HG02571 (cell line): ENCODE data around the gene BICRA.
A peak's percentile ranks its signal among the peaks of the same experiment; 100 is the strongest.

Experiments
- ATAC-seq: cut with Tn5 transposase; IDR thresholded peaks from one replicate; pipeline ENCODE4 v1.9.1; 2021; ENCODE audit warnings: mild to moderate bottlenecking, moderate library complexity; ENCODE audit not compliant: unreplicated experiment

BICRA gene

DNA sequence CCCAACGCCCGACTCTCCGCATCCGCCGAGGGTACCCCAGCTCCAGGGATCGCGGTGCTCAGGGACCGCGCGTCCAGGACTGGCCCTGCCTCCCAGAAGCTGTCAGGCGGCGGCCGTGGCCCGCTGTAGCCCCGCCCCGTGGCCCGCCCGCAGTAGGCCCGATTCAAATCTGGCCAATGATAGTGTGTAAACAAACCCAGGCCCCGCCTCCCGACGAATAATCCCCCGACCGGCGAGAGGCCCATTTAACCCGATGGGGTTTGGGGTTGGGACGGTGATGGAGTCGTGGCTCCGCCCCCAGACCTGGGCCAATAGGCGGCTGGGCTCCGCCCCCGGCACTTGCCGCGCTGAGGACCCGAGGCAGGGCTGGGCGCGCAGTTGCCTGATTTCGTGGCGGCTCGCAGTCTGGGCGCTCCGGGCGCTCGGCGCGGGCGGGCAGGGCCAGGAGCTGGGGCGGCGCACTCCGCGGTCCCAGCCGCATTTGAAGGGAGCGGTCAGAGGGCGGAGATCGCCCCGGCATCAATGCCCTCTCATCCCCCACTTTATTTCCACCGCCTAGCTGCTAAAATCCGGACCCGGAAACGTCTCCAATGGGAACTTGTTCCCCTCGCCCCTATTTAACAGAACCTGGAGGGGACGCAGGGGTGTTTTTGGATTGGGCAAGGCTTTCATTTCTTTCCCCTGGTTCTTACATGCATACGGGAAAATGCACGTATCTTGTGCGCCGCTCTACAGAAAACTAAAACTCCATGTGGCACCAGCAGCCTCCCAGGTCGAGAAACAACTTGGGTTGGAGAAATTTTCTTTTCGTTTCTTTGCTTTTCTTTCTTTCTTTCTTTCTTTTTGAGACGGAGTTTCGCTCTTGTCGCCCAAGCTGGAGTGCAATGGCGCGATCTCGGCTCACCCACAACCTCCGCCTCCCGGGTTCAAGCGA lies 8.4 kb upstream of the BICRA start:
- ATAC-seq, result peak; percentile 92

DNA sequence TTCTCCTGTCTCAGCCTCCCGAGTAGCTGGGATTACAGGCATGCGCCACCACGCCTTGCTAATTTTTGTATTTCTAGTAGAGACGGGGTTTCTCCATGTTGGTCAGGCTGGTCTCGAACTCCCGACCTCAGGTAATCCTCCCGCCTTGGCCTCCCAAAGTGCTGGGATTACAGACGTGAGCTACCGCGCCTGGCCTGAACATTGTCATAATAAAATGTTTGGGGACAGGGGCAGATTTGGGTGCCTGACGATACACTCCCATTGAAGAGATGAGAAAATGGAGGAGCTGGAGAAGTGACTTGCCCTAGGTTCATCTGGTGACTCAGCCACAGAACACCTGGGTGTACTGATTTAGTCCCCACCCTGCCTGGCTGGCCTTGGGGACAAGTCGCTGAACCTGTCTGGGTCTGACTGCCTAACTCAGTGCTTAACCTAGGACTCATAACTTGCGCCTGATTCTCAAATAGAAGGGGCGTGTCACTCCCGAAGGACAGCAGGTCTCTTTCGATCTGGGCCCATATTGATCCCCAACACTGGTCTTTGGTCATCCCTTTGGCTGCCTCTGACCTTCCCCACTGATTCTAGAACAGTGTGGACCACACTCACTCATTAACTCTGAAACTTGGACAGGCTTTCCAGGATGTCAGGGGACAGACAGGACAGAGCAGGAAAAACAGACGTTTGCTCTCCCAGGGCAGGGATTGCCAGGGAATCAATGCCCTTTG lies 7.6 kb upstream of the BICRA start:
- no peak for ATAC-seq

DNA sequence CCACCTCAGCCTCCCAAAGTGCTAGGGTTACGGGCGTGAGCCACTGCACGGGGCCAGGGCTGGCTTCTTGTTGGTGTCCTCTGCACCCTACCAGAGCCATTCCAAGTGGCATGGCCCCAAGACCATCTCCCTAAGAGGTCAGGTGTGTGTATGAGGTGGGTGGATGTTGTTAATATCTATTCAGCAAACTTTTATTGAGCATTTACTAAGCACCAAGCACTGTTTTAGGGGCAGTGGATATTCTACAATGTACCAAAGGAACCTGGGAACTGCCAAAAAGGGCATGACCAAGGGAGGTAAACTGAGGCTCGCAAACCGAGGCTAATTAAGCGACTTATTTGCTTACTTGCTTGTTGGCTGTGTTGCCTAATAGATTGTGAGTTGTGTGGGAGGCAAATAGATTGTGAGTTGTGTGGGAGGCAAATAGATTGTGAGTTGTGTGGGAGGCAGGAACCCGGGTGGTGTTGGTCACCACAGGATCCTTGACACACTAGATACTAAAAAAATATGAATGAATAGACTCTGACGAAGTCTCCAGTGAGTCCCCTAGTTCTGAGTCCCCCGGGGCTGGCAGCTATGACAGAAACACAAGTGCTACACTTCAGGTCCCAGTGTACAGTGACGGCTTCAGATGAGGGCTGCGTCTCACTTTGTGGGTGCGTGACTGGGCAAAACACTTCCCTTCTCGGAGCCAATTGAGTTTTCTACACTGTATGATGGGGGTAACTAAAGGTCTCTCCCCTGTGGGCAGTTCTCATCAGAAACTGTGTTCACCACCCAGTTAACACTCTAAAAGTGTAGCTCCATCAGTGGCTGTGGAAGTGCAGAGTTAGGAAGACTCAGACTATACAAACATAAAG lies 5.0 kb upstream of the BICRA start:
- ATAC-seq, result no peak

DNA sequence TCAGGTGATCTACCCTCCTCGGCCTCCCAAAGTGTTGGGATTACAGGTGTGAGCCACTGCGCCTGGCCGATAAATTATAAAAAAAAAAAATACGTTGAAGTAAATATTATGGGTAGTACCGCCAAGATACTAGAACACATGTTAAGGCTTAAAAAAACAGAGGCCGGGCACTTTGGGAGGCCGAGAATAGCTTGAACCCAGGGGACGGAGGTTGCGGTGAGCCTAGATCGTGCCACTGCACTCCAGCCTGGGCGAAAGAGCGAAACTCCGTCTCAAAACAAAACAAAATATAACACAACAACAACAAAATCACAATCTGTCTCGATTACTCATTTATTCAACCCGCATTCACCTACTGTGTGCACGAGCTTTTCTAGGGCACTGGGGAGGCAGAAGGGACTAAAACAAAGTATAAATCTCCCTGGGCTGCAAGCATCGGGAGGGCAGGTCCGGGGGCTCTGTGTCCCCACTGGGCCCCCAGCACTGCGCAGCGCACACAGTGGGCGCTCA lies 1.3 kb upstream of the BICRA start:
- ATAC-seq, result no peak

DNA sequence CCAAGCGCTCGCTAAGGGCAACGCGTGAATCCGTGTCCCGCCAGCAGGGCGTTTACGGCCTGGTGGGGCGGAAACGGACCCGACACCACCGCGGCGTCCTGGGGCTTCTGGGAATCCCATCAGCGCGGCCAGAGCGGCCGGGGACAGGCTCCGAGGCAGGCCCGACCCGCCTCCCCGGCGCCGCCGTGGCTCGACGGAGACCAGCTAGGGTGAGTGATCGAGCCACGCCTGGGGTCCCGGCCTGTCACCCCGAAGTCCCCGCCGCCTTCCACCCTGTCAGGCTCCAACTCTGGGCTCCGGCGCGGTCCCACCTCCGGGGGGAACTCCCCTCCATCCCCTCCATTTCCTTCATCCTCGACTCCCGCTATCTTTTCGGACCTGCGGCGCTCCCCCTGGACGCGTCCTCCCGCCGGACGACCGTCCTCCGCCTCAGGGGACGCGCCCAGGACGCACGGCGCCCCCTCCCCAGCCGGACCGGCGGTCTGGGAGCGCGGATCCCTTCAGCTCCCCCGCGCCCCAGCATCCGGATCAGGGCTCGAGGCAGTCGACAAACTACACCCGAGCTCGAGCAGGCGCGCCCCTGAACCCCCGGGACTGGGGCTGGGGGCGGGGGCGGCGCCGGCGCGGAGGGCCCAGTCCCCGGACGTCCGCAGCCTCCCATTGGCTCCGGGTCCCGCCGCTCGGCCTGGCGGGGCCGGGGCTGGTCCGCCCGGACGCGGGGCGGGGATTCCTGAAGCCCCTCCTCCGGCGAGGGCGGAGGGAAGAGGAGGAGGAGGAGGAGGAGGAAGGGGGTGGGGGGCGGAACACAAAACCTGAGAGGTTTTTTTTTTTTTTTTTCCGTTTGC lies 638 bp upstream of the BICRA start:
- peak; percentile 73 for ATAC-seq

DNA sequence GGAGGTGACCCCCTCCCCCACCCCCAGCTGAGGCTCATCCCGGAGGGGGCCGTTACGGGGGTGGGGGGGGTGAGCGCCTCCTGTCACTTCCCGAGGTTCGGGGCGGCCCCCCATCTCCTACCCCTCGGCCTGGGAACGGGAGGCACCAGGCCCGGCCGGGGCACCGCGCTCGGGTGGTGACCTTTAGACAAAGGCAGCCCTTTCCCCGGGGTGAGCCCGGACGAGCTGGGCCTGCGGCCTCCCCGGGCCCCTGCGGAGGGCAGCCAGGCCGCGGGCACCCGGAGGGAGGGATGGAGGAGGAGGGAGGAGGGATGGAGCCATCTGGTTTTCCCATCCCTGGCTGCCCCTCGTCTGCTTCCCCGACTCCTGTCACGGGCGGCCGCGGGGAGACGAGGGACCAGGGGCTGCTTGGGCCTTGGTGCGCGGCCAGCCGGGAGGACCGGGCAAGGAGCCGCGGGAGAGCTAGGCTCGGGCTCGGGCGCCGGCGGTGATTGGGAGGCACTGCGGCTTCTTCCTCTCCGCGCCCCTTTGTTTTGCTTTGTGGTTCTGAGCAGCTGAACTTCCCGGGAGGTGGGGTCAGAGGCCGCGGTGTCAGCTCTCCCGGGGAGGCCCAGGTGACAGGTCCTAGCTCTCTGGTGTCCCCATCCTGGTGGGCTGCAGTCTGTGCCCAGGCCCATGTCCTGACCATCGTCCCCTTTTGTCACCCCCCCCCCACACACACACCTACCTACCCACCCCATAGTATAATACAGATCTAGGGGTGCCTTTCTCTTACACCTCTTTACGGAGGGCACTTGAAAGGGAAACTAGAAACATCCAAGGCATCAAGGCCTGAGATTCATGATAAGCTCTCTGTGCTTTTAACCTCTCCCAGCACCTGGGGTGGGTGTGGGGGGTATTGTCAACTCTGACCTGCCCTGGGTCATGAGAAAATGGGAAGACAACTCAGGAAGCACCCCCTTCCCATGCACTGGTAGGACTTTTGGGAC lies 1.3 kb downstream of the BICRA start:
- ATAC-seq, result no peak

DNA sequence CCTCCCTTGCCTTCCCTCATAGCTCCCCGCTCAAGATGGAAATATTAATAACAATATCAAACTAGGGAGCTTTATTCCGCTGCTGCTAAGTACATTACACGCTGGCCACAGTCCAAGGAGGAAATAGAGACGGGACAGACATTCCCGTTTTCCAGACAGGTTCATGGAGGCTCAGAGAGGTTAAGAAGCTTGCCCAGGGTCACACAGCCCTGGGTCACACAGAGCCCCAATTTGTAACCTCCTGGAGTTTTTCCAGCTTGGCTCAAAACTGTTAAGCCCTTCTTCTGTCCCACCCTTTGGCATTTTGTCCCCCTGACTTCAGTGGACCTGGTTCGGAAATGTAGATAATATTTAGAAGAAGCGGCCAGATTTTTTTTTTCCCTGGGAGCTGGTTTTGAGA lies 2.0 kb downstream of the BICRA start:
- ATAC-seq, result no peak

DNA sequence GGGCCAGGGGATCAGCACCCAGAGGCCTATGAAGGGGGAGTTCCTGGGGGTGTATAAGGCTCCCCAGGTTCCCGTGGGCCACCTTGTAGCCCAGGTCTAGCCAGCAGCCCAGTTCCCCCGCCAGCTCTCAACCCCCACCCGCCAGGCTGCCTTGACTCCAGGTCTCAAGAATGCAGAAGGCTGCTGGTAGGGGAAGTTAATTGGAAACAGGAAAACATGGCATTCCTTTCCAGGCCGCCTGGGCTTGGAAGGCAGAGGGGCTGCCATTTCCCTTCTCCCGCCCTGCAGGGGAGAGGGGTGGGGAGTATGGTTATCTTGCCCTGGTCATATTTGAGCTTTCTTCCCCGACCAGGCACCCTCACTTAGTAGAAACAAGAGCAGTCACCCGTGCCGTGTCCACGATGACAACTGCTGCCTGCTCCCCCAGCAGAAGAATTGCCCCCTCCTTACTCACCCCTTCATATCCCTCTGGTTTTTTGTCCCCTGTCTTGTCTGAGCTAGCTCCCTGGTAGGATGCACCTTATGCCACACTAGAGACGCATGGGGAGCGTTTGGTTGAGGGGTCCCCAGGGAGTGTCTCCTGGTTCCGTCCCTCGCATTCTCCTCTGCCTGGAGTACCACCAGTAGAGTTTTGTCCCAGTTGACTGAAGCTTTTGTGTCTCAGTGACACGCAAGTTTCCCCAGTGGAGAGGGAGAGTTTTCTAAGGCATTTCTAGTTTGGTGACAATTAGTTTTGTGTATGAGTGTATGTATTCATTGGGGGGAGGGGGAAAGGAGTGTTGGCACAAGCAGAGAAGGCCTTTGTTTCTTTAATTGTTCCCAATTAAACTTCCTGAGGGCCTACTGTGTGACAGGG lies 4.5 kb downstream of the BICRA start:
- ATAC-seq, result no peak

DNA sequence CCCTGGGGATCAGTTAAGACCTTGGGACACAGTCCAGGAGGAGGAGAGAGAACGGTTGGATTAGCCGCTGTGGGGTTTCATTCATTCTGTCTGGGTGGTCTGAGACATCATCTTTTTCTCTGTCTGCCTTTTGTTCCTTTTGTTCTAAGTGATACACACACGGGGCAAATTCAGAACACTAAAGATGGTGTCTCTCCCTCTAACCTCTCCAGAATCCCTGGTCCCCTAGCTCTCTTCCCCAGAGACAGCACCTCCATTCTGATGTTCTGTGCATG lies 5.0 kb downstream of the BICRA start:
- no peak for ATAC-seq

DNA sequence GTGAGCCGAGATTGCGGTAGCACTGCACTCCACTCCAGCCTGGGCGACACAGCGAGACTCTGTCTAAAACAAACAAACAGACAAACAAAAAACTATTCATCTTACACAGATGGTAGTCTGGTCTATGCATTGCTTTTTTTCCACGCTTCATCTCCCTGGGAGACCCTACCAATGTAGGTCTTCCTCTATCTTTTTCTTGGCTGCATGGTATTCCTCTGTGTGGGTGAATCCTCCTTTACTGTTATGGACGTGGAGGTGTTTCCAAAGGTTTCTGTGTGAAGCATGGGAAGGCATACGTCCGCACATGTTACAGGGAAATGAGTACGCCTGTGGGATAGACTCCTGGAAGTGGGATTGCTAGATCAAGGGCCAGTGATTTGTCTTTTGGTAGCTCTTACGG lies 5.6 kb downstream of the BICRA start:
- ATAC-seq, result no peak

DNA sequence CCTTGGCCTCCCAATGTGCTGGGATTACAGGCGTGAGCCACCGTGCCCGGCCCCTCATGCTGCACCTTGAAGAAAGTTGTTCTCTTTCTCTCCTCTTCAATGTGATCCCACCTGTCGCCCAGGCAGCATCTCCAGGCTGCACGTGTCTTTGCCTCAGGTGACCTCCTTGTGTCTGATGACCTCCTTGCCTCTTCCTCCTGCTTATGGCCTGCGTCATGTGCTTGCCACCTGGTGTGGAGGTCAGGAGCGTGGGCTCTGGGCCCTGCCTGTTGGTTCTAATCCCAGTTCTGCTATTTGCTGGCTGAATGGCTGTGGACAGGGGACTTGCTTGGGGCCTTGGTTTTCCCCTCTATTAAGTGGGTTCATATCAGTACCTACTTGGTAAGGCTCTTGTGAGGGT lies 6.3 kb downstream of the BICRA start:
- no peak for ATAC-seq

DNA sequence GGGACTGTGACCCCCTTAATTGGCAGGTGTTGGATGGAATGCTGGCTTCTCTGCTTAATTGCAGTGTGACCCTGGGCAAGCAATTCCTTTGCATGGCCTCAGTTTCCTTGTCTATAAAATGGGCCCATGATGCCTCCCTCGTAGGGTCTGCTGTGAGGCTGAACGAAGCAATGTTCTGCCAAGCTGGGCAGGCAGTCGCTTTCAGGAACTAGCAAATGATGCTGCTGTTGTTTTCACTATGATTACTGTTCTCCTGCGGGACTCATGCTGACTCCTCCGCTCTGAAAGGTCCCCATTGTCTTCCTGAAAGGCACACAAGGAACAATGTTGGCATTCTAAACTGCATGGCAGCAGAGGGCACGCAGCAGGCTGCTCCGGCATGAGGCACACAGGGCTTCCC lies 6.8 kb downstream of the BICRA start:
- no peak for ATAC-seq

DNA sequence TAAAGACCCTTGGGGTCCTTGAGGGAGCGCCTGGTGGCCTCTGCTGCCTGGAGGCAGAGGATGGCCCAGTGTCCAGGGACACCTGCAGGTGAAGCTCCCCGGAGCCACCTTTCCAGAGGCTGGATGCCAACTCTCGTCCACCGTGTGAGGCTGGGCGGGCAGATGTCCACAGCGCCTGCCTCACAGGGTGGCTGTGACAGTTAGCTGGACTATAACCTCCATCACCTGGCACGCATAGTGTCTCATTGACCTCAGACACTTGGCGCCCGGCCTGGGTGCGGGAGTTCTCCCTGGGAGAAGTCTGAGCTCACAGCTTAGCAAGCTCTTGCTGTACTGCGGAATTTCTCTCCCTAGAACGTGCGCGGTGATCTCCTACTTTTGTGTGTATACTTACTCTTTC lies 9.8 kb downstream of the BICRA start:
- no peak for ATAC-seq

DNA sequence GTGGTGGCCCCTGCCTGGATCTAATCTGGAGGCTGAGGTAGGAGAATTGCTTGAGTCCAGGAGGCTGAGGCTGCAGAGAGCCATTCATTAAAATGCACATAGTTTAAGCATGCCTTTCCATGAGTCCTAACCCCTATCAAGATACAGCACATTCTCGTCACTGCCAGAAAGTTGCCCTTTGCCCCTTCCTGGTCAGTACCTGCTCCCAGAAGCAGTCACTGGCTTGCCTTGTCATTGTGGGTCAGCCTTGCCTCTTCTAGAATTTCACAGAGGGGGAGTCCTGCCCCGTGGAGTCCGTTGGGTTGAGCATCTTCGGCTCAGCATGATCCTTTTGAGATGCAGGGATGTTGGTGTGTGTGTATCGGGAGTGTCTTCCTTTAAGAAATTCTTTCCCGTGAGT lies 10.8 kb downstream of the BICRA start:
- ATAC-seq, result no peak

DNA sequence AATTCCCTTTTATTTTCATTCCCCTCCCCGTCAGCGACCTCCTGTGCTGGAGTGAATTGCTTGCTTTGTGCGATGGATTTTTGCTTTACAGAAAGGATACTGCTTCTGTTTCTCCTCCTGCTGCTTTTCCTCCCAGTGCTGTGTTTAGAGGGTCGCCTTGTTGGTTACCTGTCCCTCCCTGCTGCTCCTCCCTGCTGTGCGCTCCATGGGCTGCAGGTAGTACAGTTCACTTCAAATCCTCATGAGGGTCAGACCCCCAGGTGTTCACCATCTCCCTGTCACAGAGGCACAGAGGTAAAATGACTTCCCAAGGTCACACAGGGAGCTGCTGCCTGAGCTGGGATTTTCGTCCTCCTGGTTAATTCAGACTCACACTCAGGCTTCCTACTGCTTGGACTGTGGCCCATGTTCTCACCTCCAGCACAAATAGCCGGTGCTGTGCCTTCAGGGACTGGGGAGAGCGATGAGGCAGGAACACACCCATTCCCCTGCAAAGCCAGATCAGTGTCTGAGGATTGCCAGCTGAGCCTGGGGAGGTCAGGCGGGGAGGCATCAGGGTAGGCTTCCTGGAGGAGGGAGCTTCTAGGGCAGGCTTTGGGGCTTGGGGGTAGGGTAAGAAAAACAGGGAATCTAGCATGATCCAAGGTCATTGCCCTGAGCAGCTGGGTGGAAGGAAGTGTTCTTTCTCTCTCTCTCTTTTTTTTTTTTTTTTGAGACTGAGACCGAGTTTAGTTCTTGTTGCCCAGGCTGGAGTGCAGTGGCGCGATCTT lies 14.4 kb downstream of the BICRA start:
- ATAC-seq, result no peak

DNA sequence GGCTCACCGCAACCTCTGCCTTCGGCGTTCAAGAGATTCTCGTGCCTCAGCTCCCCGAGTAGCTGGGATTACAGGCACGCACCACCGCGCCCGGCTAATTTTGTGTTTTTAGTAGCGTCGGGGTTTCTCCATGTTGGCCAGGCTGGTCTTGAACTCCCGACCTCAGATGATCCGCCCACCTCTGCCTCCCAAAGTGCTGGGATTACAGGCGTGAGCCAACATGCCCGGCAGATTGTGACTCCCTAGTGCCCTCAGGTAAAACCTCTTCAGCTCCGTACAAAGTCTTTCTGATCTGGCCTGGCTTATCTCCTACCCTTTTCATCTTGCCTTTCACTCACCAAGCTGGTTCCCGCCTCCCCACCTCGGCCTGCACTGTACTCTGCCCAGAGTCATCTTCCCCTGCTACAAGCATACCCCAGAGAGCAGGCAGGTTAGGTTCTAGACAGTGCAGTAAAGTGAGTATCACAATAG lies 15.0 kb downstream of the BICRA start:
- ATAC-seq, result no peak

DNA sequence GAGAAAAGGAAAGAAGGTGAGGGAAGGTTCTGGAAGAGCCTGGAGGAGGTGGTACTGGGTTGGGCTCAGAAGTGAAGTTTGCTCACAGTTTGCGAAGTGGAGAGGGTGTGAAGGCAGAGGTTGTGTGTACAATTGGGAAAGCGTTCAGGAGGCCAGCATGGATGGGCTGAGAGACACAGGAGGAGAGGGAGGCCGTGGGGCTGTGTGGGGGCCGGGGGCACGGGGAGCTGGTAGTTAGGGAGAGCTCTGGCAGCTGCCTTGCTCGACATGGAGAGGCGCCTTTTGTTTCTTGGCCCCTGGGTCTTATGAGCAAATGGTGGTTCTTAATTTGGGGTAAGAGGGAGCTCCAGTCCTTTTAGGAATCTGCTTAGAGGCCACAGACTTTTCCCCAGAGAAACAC lies 16.7 kb downstream of the BICRA start:
- no peak for ATAC-seq
